Measurements from ENCODE around the gene DCLK3.

DCLK3 gene

GRCh38 chr3:36734742-36735141 lies 29.6 kb downstream of the DCLK3 start:
- no peak for DNase-seq (ENCODE audit: low read depth)
- TF ChIP-seq, protein P1, sequence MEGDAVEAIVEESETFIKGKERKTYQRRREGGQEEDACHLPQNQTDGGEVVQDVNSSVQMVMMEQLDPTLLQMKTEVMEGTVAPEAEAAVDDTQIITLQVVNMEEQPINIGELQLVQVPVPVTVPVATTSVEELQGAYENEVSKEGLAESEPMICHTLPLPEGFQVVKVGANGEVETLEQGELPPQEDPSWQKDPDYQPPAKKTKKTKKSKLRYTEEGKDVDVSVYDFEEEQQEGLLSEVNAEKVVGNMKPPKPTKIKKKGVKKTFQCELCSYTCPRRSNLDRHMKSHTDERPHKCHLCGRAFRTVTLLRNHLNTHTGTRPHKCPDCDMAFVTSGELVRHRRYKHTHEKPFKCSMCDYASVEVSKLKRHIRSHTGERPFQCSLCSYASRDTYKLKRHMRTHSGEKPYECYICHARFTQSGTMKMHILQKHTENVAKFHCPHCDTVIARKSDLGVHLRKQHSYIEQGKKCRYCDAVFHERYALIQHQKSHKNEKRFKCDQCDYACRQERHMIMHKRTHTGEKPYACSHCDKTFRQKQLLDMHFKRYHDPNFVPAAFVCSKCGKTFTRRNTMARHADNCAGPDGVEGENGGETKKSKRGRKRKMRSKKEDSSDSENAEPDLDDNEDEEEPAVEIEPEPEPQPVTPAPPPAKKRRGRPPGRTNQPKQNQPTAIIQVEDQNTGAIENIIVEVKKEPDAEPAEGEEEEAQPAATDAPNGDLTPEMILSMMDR (conservative IDR thresholded peaks at IDR 0.05; ENCODE audit: low read depth, low read length): no peak
- H3K4me3 ChIP-seq (ENCODE audit: low read length): no peak overlapping the region

DNA sequence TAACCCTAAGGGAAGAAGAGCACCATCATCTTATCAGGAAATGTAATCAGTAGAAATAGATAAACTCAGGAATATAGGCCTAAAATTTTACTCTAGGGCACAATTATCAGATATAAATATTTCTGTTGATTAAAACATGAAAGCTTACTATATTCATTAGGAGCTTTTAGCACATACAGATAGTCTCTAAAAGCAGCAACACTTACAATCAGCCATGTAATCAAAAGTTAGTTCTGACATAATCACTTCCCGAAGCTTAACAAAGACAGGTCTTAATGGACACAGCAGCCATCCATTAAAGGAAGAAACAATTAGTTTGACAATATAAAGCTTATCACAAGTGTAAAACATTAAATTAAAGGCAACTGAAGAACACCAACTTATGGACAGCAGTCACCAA lies 30.6 kb downstream of the DCLK3 start:
- TF ChIP-seq, protein P1 (conservative IDR thresholded peaks at IDR 0.05; ENCODE audit: low read depth, low read length): no peak
- DNase-seq (ENCODE audit: low read depth): no peak
- no peak overlapping the region for H3K4me3 ChIP-seq (ENCODE audit: low read length)

GRCh38 chr3:36733162-36733696 lies 31.1 kb downstream of the DCLK3 start:
- DNase-seq (ENCODE audit: low read depth): no peak
- TF ChIP-seq, protein P1 (conservative IDR thresholded peaks at IDR 0.05; ENCODE audit: low read depth, low read length): no peak

GRCh38 chr3:36730966-36731365 lies 33.4 kb downstream of the DCLK3 start:
- DNase-seq (ENCODE audit: low read depth): no peak
- TF ChIP-seq, protein P1 (conservative IDR thresholded peaks at IDR 0.05; ENCODE audit: low read depth, low read length): no peak
- H3K4me3 ChIP-seq (ENCODE audit: low read length): no peak overlapping the region

More at GRCh38 chr3:36733162-36733696, 31.1 kb downstream of the DCLK3 start:
- H3K4me3 ChIP-seq (ENCODE audit: low read length): no peak overlapping the region

GRCh38 chr3:36729204-36730056 lies 34.9 kb downstream of the DCLK3 start:
- TF ChIP-seq, protein P1 (conservative IDR thresholded peaks at IDR 0.05; ENCODE audit: low read depth, low read length): peak; percentile 69
- no peak for DNase-seq (ENCODE audit: low read depth)
- no peak overlapping the region for H3K4me3 ChIP-seq (ENCODE audit: low read length)

GRCh38 chr3:36714343-36715086 lies 49.8 kb downstream of the DCLK3 start:
- no peak overlapping the region for H3K4me3 ChIP-seq (ENCODE audit: low read length)
- DNase-seq (ENCODE audit: low read depth): peak; percentile 97
- TF ChIP-seq, protein P1 (conservative IDR thresholded peaks at IDR 0.05; ENCODE audit: low read depth, low read length): peak; percentile 58
